Stimulated activated CD4-positive, alpha-beta T cell treated with anti-CD3 and anti-CD28 coated beads, TNF-alpha, amount 100 ng/mL, for 4 hours (primary cell): Measurements from ENCODE around the gene MALAT1.
A peak's percentile ranks its signal among the peaks of the same experiment; 100 is the strongest.
"Not testable (repeated sequence)": the region's sequence is repeated elsewhere in the genome, so short reads cannot be mapped to it uniquely, and the experiment has no call there.

Experiments
- DNase-seq, 3 experiments: peaks; one replicate each; pipeline ENCODE4 v3.0.0-alpha.2; 2020; ENCODE audit warnings: low read depth in 3 of 3

MALAT1 gene

GRCh38 chr11:65498977-65499712 is at the start of gene MALAT1:
Gene MALAT1, plus strand, starts transcription at chr11:65499045.
- peak; percentile 81 to 95 (median 86) for DNase-seq

GRCh38 chr11:65451301-65451700 is 47.5 kb upstream of the MALAT1 start:
- not testable (repeated sequence) for DNase-seq

- not testable (repeated sequence) for DNase-seq
Observed at GRCh38 chr11:65452259-65452658, 46.6 kb upstream of the MALAT1 start.

- no peak for DNase-seq
Observed at GRCh38 chr11:65452806-65453490, 45.9 kb upstream of the MALAT1 start.

- no peak for DNase-seq
Observed at GRCh38 chr11:65454311-65454695, 44.5 kb upstream of the MALAT1 start.

GRCh38 chr11:65454696-65455456 is 44.0 kb upstream of the MALAT1 start:
- peak; percentile 60 to 74 (median 63) for DNase-seq

GRCh38 chr11:65456418-65456817 is 42.4 kb upstream of the MALAT1 start:
- DNase-seq: no peak

GRCh38 chr11:65459552-65459951 is 39.3 kb upstream of the MALAT1 start:
- no peak for DNase-seq

- DNase-seq: not testable (repeated sequence)
Observed at GRCh38 chr11:65465471-65465870, 33.4 kb upstream of the MALAT1 start.

- DNase-seq: not testable (repeated sequence)
Observed at GRCh38 chr11:65467306-65467705, 31.5 kb upstream of the MALAT1 start.

GRCh38 chr11:65468874-65469333 is 29.9 kb upstream of the MALAT1 start:
- DNase-seq: peak in 1 of 3 experiments; percentile 27

GRCh38 chr11:65470433-65471049 is 28.3 kb upstream of the MALAT1 start:
- DNase-seq: no peak

GRCh38 chr11:65471447-65471891 is 27.4 kb upstream of the MALAT1 start:
- DNase-seq: no peak

GRCh38 chr11:65472588-65473277 is 26.1 kb upstream of the MALAT1 start:
- DNase-seq: not testable (repeated sequence)

- DNase-seq: no peak
Observed at GRCh38 chr11:65473278-65473860, 25.5 kb upstream of the MALAT1 start.

GRCh38 chr11:65474864-65475263 is 24.0 kb upstream of the MALAT1 start:
- DNase-seq: no peak

GRCh38 chr11:65476632-65477148 is 22.2 kb upstream of the MALAT1 start:
- DNase-seq: no peak

- peak; percentile 84 to 86 (median 85) for DNase-seq
Observed at GRCh38 chr11:65477149-65477965, 21.5 kb upstream of the MALAT1 start.

- no peak for DNase-seq
Observed at GRCh38 chr11:65478388-65479183, 20.3 kb upstream of the MALAT1 start.
